HG03175 (cell line): ENCODE measurements around the gene MRPS9.

Experiments
- ATAC-seq: cut with Tn5 transposase; IDR thresholded peaks from one replicate; pipeline ENCODE4 v1.9.1; 2021; ENCODE audit warnings: mild to moderate bottlenecking, moderate library complexity; ENCODE audit not compliant: unreplicated experiment

Gene MRPS9

DNA sequence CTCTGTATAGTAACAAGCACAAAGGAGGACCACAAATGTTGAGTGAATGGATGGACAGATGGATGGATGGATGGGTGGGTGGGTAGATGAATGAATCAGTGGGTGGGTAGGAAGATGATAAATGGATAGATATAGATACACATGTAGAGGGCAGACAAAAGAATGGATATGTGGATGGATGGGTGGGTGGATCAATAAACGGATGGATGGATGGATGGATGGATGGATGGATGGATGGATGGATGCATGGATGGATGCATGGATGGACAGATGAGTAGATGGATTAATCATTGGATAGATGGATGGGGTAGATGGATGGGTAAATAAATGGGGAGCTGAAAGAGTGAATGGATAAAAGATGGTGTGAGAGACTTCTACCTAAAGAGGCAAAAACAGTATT lies 111.4 kb downstream of the MRPS9 start:
- no peak for ATAC-seq
